WTC11 (cell line): Measurements from ENCODE around the gene SEMA4F.

Source experiments
- CREB1 ChIP-seq: sonication (generic); formaldehyde crosslinking; IDR thresholded peaks from 2 replicates; pipeline ENCODE4 v1.8.0; 2023; ENCODE audit warnings: mild to moderate bottlenecking, missing genetic modification reagents
- SP1 ChIP-seq: sonication (generic); formaldehyde crosslinking; conservative IDR thresholded peaks from 2 replicates; pipeline ENCODE4 v1.8.1; 2022; ENCODE audit warnings: missing genetic modification reagents
- TP53 ChIP-seq: sonication (generic); formaldehyde crosslinking; IDR thresholded peaks from 2 replicates; pipeline ENCODE4 v1.8.1; 2023; ENCODE audit warnings: mild to moderate bottlenecking, missing genetic modification reagents
- TF ChIP-seq, protein P1 (sequence below): fragments of 200-600 bp; IDR thresholded peaks from 2 replicates; pipeline ENCODE4 v1.8.0; 2022; ENCODE audit warnings: antibody characterized with exemption

DNA sequence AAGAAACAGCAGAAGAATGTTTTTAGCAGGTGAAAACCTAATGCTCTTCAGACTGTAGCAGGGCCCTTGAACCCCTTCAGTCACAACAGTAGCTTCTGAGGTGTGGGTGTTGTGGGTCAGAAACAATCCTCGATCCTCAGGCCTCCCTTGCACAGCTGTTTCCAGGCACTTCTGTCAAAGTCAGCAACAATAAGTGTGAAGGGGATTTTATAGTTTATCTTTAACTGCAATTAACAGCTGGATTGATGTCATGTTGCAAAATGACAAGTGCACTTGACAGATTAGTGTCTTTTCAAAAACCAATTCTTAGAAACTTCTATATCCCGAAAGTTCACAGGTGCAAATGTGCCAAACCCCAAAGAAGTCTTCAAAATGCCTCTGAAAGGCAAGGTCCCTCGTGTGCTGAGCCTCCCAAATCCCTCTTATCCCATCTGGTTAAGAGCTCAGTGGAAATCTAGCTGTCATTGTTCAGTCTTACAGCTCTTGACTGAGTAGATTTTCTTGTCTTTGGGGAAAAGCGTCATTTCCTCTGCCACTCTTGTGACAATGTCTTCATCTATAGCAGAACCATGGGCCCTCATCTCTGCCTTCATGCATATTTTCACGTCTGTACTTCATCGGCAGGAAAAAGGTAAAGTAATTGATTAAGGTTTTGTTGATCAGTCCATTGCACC lies 35.5 kb upstream of the SEMA4F start:
- TF ChIP-seq, protein P1, sequence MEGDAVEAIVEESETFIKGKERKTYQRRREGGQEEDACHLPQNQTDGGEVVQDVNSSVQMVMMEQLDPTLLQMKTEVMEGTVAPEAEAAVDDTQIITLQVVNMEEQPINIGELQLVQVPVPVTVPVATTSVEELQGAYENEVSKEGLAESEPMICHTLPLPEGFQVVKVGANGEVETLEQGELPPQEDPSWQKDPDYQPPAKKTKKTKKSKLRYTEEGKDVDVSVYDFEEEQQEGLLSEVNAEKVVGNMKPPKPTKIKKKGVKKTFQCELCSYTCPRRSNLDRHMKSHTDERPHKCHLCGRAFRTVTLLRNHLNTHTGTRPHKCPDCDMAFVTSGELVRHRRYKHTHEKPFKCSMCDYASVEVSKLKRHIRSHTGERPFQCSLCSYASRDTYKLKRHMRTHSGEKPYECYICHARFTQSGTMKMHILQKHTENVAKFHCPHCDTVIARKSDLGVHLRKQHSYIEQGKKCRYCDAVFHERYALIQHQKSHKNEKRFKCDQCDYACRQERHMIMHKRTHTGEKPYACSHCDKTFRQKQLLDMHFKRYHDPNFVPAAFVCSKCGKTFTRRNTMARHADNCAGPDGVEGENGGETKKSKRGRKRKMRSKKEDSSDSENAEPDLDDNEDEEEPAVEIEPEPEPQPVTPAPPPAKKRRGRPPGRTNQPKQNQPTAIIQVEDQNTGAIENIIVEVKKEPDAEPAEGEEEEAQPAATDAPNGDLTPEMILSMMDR = no peak
- TF ChIP-seq TP53 = no peak
- no peak for TF ChIP-seq SP1
- no peak for TF ChIP-seq CREB1 (CRISPR knock-in tag)
